Measurements from ENCODE around the gene CYP1A1. TPM values are rescaled to one million over a fixed set of nuclear protein-coding genes. Genes with fewer than 3 reads are reported as not detected.
"Not testable (repeated sequence)": the region's sequence is repeated elsewhere in the genome, so short reads cannot be mapped to it uniquely, and the experiment has no call there.

The CYP1A1 gene
- total RNA-seq, 4 donors from 2014 or later = 1.9 to 8.3 (median 3.6) TPM; not detected in 1

DNA sequence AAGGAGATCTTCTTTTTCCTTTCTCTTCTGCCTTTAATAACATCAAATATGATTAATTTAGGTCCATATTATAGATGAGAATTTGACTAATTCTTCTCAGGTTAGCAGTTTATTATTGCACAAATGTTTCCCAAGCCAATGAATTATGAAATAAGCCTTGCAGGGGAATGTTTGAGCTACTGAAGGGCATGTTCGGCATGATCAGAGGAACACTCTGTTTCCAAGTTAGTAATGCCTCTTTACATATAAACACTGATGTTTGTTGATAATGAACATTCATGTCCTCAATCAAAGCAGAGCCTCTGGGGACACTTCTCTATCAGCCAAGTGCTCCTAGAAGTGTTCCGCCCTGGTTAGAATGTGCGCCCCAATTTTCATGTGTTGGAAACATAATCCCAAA is 10.0 kb upstream of the CYP1A1 start:
- ATAC-seq (ENCODE audit: low FRiP score) = no peak
- no peak for DNase-seq (ENCODE audit: low spot score)
- no peak for TF ChIP-seq CTCF (IDR thresholded peaks at IDR 0.05)

- ATAC-seq (ENCODE audit: low FRiP score) (no peak), DNase-seq (ENCODE audit: low spot score) (no peak)
- TF ChIP-seq CTCF (IDR thresholded peaks at IDR 0.05) = no peak
Observed at GRCh38 chr15:74733269-74733668, 7.9 kb upstream of the CYP1A1 start.

GRCh38 chr15:74732846-74733245 is 7.5 kb upstream of the CYP1A1 start:
- no peak for ATAC-seq (ENCODE audit: low FRiP score)
- no peak for TF ChIP-seq CTCF (IDR thresholded peaks at IDR 0.05)
- DNase-seq (ENCODE audit: low spot score) = no peak

- DNase-seq (ENCODE audit: low spot score) (no peak), ATAC-seq (ENCODE audit: low FRiP score) (no peak)
- TF ChIP-seq CTCF (IDR thresholded peaks at IDR 0.05) = no peak
Observed at GRCh38 chr15:74730619-74731316, 5.4 kb upstream of the CYP1A1 start.

DNA sequence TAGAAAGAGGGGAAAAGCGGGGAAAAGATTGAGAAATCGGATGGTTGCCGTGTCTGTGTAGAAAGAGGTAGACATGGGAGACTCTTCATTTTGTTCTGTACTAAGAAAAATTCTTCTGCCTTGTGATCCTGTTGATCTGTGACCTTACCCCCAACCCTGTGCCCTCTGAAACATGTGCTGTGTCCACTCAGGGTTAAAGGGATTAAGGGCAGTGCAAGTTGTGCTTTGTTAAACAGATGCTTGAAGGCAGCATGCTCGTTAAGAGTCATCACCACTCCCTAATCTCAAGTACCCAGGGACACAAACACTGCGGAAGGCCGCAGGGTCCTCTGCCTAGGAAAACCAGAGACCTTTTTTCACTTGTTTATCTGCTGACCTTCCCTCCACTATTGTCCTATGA is 4.0 kb upstream of the CYP1A1 start:
- ATAC-seq (ENCODE audit: low FRiP score); DNase-seq (ENCODE audit: low spot score): not testable (repeated sequence)

- not testable (repeated sequence) for DNase-seq (ENCODE audit: low spot score)
Observed at GRCh38 chr15:74728699-74729098, 3.4 kb upstream of the CYP1A1 start.

DNA sequence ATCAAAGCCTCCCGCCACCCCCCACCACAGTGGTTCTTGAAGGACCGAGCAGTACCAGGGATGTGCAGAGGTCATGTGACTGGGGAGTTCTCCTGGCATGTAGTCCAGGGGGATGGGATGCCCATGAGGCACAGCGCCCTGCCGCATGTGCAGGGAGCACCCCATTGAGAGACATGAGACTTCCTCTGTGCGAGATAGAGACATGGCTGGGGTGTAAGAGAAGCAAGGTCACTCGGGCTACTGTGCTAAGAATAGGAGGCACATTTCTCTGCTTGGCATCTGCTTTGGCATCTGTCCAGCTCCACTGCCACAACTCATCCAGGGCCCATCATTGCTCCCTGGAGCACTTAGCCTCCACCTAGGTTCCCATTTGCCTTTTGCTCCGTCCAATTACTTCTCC is 2.4 kb upstream of the CYP1A1 start:
- no peak for TF ChIP-seq CTCF (IDR thresholded peaks at IDR 0.05)
- DNase-seq (ENCODE audit: low spot score) (no peak), ATAC-seq (ENCODE audit: low FRiP score) (no peak)

More at GRCh38 chr15:74728699-74729098, 3.4 kb upstream of the CYP1A1 start:
- not testable (repeated sequence) for ATAC-seq (ENCODE audit: low FRiP score)

DNA sequence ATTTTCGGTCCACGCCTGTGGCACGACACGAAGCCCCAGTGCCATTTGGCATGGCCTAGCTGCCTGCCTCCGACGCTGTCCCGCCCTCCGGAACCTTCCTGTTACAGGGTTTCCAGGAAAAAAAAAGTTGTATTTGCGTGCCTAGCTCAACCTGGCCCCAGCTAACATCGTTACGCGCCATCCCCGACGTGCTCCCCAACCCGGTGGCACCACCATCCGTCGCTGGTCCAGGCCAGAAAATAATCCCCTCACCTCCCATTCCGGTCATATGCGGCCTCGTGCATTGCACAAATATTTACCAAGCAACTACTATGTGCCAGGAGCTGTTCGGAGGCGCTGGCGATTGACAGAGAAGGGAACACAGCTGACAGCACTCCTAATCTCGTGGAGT is 1.4 kb upstream of the CYP1A1 start:
- ATAC-seq (ENCODE audit: low FRiP score) (no peak), DNase-seq (ENCODE audit: low spot score) (no peak)
- no peak for TF ChIP-seq CTCF (IDR thresholded peaks at IDR 0.05)

Data from omental fat pad (tissue), 4 donors.